SK-N-SH (cell line): ENCODE data around the gene FAM221A. TPM values are rescaled to one million over a fixed set of nuclear protein-coding genes. Genes with fewer than 3 reads are reported as not detected.

Source experiments
- CTCF ChIA-PET: fragments of 300-600, 350-600 bp; formaldehyde crosslinking; extraction: SDS; loops from one replicate; lab custom pipeline; 2021; lab: Yijun Ruan, JAX
- POLR2A ChIA-PET: fragments of 350-600 bp; sonication (Branson Sonifier 250); formaldehyde crosslinking; extraction: SDS; loops from one replicate; lab custom pipeline; 2020; ENCODE audit warnings: antibody characterized with exemption, inconsistent platforms; lab: Yijun Ruan, JAX
- DNase-seq: peaks from one replicate; pipeline ENCODE4 v3.0.0; 2012
- H2AFZ ChIP-seq: fragments of 200-600 bp; sonication (generic); 2 replicates; pipeline ENCODE4 v1.8.1; 2016; ENCODE audit warnings: antibody characterized with exemption, mild to moderate bottlenecking, low read depth
- H3F3A ChIP-seq: fragments of 200-600 bp; sonication (generic); replicated peaks from 2 replicates; pipeline ENCODE3; 2016; ENCODE audit warnings: antibody characterized with exemption, mild to moderate bottlenecking; ENCODE audit not compliant: insufficient read depth
- H3K27ac ChIP-seq, 2 experiments: fragments of 200-500 bp in 1 of 2; fragments of 200-600 bp in 1 of 2; sonication (Bioruptor generic) in 1 of 2; sonication (generic), shearing (Covaris generic) in 1 of 2; 2 replicates each; pipeline versions ENCODE4 v1.5.1 to v1.6.1; 2014 to 2016; ENCODE audit warnings: low read depth in 2 of 2, inconsistent platforms in 1 of 2, low read length in 1 of 2, mild to moderate bottlenecking in 1 of 2, mixed read lengths in 1 of 2
- H3K27me3 ChIP-seq: fragments of 200-600 bp; sonication (generic), shearing (Covaris generic); 2 replicates; pipeline ENCODE4 v1.6.1; 2016; ENCODE audit warnings: mixed run types; ENCODE audit not compliant: insufficient read depth
- H3K36me3 ChIP-seq, 2 experiments: fragments of 200-500 bp in 1 of 2; fragments of 200-600 bp in 1 of 2; sonication (Bioruptor generic) in 1 of 2; sonication (generic) in 1 of 2; replicated peaks in 1 of 2; 2 replicates each; pipeline versions ENCODE3 to v1.5.1; 2014 to 2016; ENCODE audit warnings: low read length in 1 of 2, mild to moderate bottlenecking in 1 of 2; ENCODE audit not compliant: insufficient read depth in 2 of 2, control insufficient read depth in 1 of 2
- H3K4me1 ChIP-seq, 2 experiments: fragments of 200-500 bp in 1 of 2; fragments of 200-600 bp in 1 of 2; sonication (Bioruptor generic) in 1 of 2; sonication (generic), shearing (Covaris generic) in 1 of 2; 2 replicates each; pipeline versions ENCODE4 v1.5.1 to v1.6.1; 2014 to 2016; ENCODE audit warnings: low read depth in 1 of 2, low read length in 1 of 2, mixed run types in 1 of 2; ENCODE audit not compliant: insufficient read depth in 2 of 2, control insufficient read depth in 1 of 2
- H3K4me2 ChIP-seq: fragments of 200-600 bp; sonication (generic), shearing (Covaris generic); 2 replicates; pipeline ENCODE4 v1.6.1; 2017; ENCODE audit warnings: mixed run types
- H3K4me3 ChIP-seq, 2 experiments: fragments of 200-500 bp in 1 of 2; fragments of 200-600 bp in 1 of 2; sonication (Bioruptor generic) in 1 of 2; sonication (generic), shearing (Covaris generic) in 1 of 2; 2 replicates each; pipeline versions ENCODE4 v1.5.1 to v1.8.1; 2014 to 2016; ENCODE audit warnings: low read depth in 2 of 2, inconsistent platforms in 1 of 2, low read length in 1 of 2, mild to moderate bottlenecking in 1 of 2, mixed read lengths in 1 of 2, moderate library complexity in 1 of 2
- H3K79me2 ChIP-seq: fragments of 200-600 bp; sonication (generic); 2 replicates; pipeline ENCODE4 v1.8.1; 2017; ENCODE audit warnings: mild to moderate bottlenecking; ENCODE audit not compliant: insufficient read depth
- H3K9ac ChIP-seq: fragments of 200-600 bp; sonication (generic); 2 replicates; pipeline ENCODE4 v1.6.1; 2017; ENCODE audit warnings: mixed run types
- H3K9me2 ChIP-seq: fragments of 200-600 bp; sonication (generic); 2 replicates; pipeline ENCODE4 v1.6.1; 2017; ENCODE audit warnings: mixed run types
- H3K9me3 ChIP-seq: fragments of 200-600 bp; sonication (generic); 2 replicates; pipeline ENCODE4 v1.6.1; 2017; ENCODE audit warnings: mixed run types, mild to moderate bottlenecking, moderate library complexity
- H4K20me1 ChIP-seq: fragments of 200-600 bp; sonication (generic); 2 replicates; pipeline ENCODE4 v1.6.1; 2017; ENCODE audit warnings: mild to moderate bottlenecking, mixed run types; ENCODE audit not compliant: insufficient read depth
- EZH2phosphoT487 ChIP-seq: fragments of 200-600 bp; sonication (generic); IDR thresholded peaks from 2 replicates; pipeline ENCODE4 v1.6.1; 2017; ENCODE audit warnings: low read depth, mixed run types, mild to moderate bottlenecking, antibody characterized with exemption, moderate library complexity, borderline replicate concordance
- FOSL2 ChIP-seq: IDR thresholded peaks from 2 replicates; pipeline ENCODE4 v1.4.0; 2012; ENCODE audit warnings: low read depth, mild to moderate bottlenecking, moderate library complexity, borderline replicate concordance
- FOXM1 ChIP-seq: IDR thresholded peaks from 2 replicates; pipeline ENCODE4 v1.4.0; 2012; ENCODE audit warnings: low read depth, mild to moderate bottlenecking
- GABPA ChIP-seq: IDR thresholded peaks from 2 replicates; pipeline ENCODE4 v1.4.0; 2012; ENCODE audit warnings: low read depth, mild to moderate bottlenecking
- JUND ChIP-seq: IDR thresholded peaks from 2 replicates; pipeline ENCODE4 v1.4.0; 2012
- MEF2A ChIP-seq: IDR thresholded peaks from 2 replicates; pipeline ENCODE4 v1.4.0; 2012; ENCODE audit warnings: low read depth, borderline replicate concordance
- MXI1 ChIP-seq: IDR thresholded peaks from 2 replicates; pipeline ENCODE4 v1.6.1; 2012; ENCODE audit warnings: mild to moderate bottlenecking, low read depth, low read length, improper control_type of control experiment
- NFIC ChIP-seq: IDR thresholded peaks from 2 replicates; pipeline ENCODE4 v1.4.0; 2012; ENCODE audit warnings: borderline replicate concordance
- NRF1 ChIP-seq: IDR thresholded peaks from 2 replicates; pipeline ENCODE4 v1.6.1; 2012; ENCODE audit warnings: low read depth, mild to moderate bottlenecking, low read length
- POLR2AphosphoS5 ChIP-seq: IDR thresholded peaks from 2 replicates; pipeline ENCODE4 v1.6.1; 2012; ENCODE audit warnings: low read depth, low read length
- RAD21 ChIP-seq: IDR thresholded peaks from 2 replicates; pipeline ENCODE4 v1.6.1; 2012; ENCODE audit warnings: mild to moderate bottlenecking, low read length
- RCOR1 ChIP-seq: fragments of 150-350 bp; IDR thresholded peaks from 2 replicates; pipeline ENCODE4 v1.6.1; 2017; ENCODE audit warnings: antibody characterized with exemption, low read length
- RFX5 ChIP-seq: IDR thresholded peaks from 2 replicates; pipeline ENCODE4 v1.6.1; 2012; ENCODE audit warnings: mild to moderate bottlenecking, improper control_type of control experiment, low read length
- SIN3A ChIP-seq: IDR thresholded peaks from 2 replicates; pipeline ENCODE4 v1.6.1; 2012; ENCODE audit warnings: low read depth, mild to moderate bottlenecking, low read length, moderate library complexity, borderline replicate concordance
- SMC3 ChIP-seq: IDR thresholded peaks from 2 replicates; pipeline ENCODE4 v1.6.1; 2012; ENCODE audit warnings: low read depth, low read length, improper control_type of control experiment
- TAF1 ChIP-seq: IDR thresholded peaks from 2 replicates; pipeline ENCODE4 v1.6.1; 2012; ENCODE audit warnings: low read depth, mild to moderate bottlenecking, low read length, moderate library complexity, borderline replicate concordance
- TCF12 ChIP-seq: IDR thresholded peaks from 2 replicates; pipeline ENCODE4 v1.4.0; 2012
- TEAD4 ChIP-seq: IDR thresholded peaks from 2 replicates; pipeline ENCODE4 v1.4.0; 2012; ENCODE audit warnings: mild to moderate bottlenecking, borderline replicate concordance; ENCODE audit not compliant: insufficient read depth
- USF1 ChIP-seq: IDR thresholded peaks from 2 replicates; pipeline ENCODE4 v1.4.0; 2012; ENCODE audit warnings: low read depth, borderline replicate concordance
- YY1 ChIP-seq: IDR thresholded peaks from 2 replicates; pipeline ENCODE4 v1.4.0; 2012; ENCODE audit warnings: low read depth, mild to moderate bottlenecking
- WGBS: methylation state at CpG from one replicate; pipeline ENCODE4 v1.1.6; 2017; ENCODE audit warnings: low lambda C conversion rate; 5-methylcytosine and 5-hydroxymethylcytosine counted together
- polyA plus RNA-seq, 3 experiments: library from polyadenylated mRNA; depleted of rRNA; stranded (reverse); fragments of >200 nt; gene quantifications; 2 replicates each; pipeline ENCODE4 v1.2.3, GENCODE V29; 2012
- TF ChIP-seq, protein P1 (sequence below): fragments of 150-350 bp; IDR thresholded peaks from 2 replicates; pipeline ENCODE4 v1.6.1; 2016; ENCODE audit warnings: mild to moderate bottlenecking, low read depth, low read length
- TF ChIP-seq, protein P2 (sequence below): IDR thresholded peaks from 2 replicates; pipeline ENCODE4 v1.6.1; 2012; ENCODE audit warnings: mild to moderate bottlenecking, low read depth, low read length, moderate library complexity

FAM221A gene
- polyA plus RNA-seq, 1 of the 3 experiments (the other 2 are of a cell fraction), result 9.7 TPM

DNA sequence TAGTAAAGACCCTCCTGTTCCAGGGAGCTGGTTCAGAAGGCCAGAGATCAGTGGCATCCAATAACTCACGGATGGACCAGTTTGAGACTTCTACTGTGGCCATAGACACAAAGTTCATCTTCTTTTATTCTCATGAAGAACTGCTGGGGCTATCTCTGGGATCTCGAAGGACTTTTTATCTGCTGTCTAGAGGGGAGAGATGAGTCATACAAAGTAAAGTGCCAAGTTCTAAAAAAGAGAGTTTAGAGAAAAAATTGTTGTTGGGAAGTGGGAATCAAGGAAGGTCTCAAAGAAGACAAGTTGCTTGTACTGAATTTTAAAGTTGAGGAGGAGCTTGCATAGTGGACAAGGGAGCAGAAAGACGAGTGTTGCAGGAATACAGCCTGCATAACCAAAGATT, 8.0 kb upstream of the FAM221A start:
- POLR2A ChIA-PET, result no interaction called here
- Histone ChIP-seq H3K9me3 (0 out of 2 replicates have a peak, but pooled peaks cover 3% of the 10 kb centered on the region), H3K9me2 (no peaks in the 10 kb centered on the region), H3K79me2 (no peaks in the 10 kb centered on the region), H3K27ac (no peak overlapping the region), H3K4me3 (no peak overlapping the region), H3K9ac (no peak overlapping the region), H3K4me1 (no peaks in the 10 kb centered on the region), H3K36me3 (no peaks in the 10 kb centered on the region), H4K20me1 (no peaks in the 10 kb centered on the region), H3K27me3 (no peaks in the 10 kb centered on the region), H3K4me2 (no peak overlapping the region), H2AFZ (no peak overlapping the region), H3F3A (no peaks in the 10 kb centered on the region)
- 52% methylated on average over 3 of the region's 3 CpGs for WGBS
- DNase-seq, result no peak
- 0 out of 2 replicates have a peak, but pooled peaks have one; percentile 11 for TF ChIP-seq JUND
- TF ChIP-seq, protein P1, sequence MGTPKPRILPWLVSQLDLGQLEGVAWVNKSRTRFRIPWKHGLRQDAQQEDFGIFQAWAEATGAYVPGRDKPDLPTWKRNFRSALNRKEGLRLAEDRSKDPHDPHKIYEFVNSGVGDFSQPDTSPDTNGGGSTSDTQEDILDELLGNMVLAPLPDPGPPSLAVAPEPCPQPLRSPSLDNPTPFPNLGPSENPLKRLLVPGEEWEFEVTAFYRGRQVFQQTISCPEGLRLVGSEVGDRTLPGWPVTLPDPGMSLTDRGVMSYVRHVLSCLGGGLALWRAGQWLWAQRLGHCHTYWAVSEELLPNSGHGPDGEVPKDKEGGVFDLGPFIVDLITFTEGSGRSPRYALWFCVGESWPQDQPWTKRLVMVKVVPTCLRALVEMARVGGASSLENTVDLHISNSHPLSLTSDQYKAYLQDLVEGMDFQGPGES, result no peak
- CTCF ChIA-PET, result no interaction called here

DNA sequence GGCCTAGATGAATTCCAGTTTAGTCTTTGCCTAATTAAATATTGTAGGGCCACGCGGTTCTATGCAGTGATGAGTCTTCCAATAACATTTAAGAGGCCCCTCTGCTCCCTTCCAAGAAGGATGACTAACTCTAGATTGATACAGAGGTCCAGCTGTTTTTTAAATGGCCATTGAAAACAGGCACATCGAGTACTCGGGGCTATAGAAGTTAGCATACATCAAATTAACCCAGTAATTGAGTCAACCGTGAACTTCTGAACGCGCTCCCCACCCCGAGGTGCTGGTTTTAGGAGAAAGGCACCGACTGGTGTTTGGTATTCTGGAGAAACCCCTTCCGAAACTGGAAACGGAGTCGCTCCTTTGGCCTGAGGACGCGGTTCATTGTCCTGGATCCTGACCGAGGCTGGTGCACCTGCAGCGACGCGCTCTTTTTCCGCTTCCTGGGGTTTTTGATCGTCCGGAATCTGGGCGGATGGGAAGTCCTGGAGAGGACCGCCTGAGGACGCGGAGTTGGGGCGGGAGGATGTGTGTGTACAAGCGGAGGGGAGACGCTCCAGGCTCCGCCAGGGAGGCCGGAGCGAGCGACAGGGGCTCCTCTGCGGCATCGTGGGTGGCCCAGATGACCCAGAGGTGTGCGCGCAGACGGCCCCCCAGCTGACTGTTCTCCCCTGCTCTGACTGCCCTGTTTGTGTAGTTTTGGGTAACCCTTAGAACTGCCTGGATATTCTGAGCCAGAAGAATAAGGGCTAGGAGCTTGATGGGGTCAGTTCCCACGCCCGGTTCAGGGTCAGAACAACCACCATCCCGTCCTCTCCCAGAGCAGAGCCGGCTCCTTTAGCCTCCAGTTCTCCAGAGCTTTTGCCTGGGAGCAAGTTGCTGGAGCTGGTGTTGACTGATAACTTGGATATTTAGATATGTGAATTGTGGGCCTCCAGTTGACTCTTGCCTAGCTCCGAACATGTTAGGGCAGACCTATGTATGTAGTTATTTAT, 711 bp downstream of the FAM221A start:
- Histone ChIP-seq H3K4me3 (peak overlapping the region; percentile 68 to 74), H3K4me2 (peak overlapping the region; percentile 84), H3K9ac (peak overlapping the region; percentile 47), H3K9me3 (no peaks in the 10 kb centered on the region), H3K27me3 (no peaks in the 10 kb centered on the region), H3K79me2 (no peaks in the 10 kb centered on the region), H3K4me1 (peaks cover 0 to 6% of the 10 kb centered on the region in 2 experiments; a peak in 1 of 4 replicates), H3F3A (no peaks in the 10 kb centered on the region), H3K9me2 (no peaks in the 10 kb centered on the region), H2AFZ (peak overlapping the region; percentile 98), H4K20me1 (no peaks in the 10 kb centered on the region), H3K27ac (peak overlapping the region in 1 of 2 experiments; percentile 84; a peak in 2 of 4 replicates), H3K36me3 (no peaks in the 10 kb centered on the region)
- WGBS, result 25% methylated on average over 42 of the region's 42 CpGs
- CTCF ChIA-PET, result interaction anchor here (0.6 to 4.8 kb wide), 22 partner anchors 10 to 701 kb away, joined by 3 to 41 read pairs (median 4); partner anchors contain the start of gene CCDC126
- peak; percentile 90 for DNase-seq
- POLR2A ChIA-PET, result interaction anchor here (1.3 kb wide), 1 partner anchor 83 kb away, joined by 4 read pairs; no protein-coding TSS in a partner anchor
- TF ChIP-seq RCOR1, result peak; percentile 69; the same call in 1 of the 2 replicates
- TF ChIP-seq RFX5, result no peak
- TF ChIP-seq GABPA, result peak; percentile 79
- no peak for TF ChIP-seq SIN3A
- TF ChIP-seq TEAD4, result no peak
- no peak for TF ChIP-seq FOSL2
- no peak for TF ChIP-seq USF1
- TF ChIP-seq FOXM1, result no peak
- peak; percentile 41; the same call in 1 of the 2 replicates for TF ChIP-seq YY1
- TF ChIP-seq NRF1, result no peak
- TF ChIP-seq RAD21, result no peak
- TF ChIP-seq SMC3, result no peak
- TF ChIP-seq POLR2AphosphoS5, result peak; percentile 53
- TF ChIP-seq EZH2phosphoT487, result no peak
- peak; percentile 83 for TF ChIP-seq MXI1
- TF ChIP-seq NFIC, result no peak
- TF ChIP-seq, protein P2, sequence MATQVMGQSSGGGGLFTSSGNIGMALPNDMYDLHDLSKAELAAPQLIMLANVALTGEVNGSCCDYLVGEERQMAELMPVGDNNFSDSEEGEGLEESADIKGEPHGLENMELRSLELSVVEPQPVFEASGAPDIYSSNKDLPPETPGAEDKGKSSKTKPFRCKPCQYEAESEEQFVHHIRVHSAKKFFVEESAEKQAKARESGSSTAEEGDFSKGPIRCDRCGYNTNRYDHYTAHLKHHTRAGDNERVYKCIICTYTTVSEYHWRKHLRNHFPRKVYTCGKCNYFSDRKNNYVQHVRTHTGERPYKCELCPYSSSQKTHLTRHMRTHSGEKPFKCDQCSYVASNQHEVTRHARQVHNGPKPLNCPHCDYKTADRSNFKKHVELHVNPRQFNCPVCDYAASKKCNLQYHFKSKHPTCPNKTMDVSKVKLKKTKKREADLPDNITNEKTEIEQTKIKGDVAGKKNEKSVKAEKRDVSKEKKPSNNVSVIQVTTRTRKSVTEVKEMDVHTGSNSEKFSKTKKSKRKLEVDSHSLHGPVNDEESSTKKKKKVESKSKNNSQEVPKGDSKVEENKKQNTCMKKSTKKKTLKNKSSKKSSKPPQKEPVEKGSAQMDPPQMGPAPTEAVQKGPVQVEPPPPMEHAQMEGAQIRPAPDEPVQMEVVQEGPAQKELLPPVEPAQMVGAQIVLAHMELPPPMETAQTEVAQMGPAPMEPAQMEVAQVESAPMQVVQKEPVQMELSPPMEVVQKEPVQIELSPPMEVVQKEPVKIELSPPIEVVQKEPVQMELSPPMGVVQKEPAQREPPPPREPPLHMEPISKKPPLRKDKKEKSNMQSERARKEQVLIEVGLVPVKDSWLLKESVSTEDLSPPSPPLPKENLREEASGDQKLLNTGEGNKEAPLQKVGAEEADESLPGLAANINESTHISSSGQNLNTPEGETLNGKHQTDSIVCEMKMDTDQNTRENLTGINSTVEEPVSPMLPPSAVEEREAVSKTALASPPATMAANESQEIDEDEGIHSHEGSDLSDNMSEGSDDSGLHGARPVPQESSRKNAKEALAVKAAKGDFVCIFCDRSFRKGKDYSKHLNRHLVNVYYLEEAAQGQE, result no peak
- no peak for TF ChIP-seq MEF2A
- no peak for TF ChIP-seq TCF12
- TF ChIP-seq TAF1, result peak; percentile 55
